ENCODE measurements around the gene EPHB1. TPM values are rescaled to one million over a fixed set of nuclear protein-coding genes. Genes with fewer than 3 reads are reported as not detected.
"Not testable (repeated sequence)": the region's sequence is repeated elsewhere in the genome, so short reads cannot be mapped to it uniquely, and the experiment has no call there.

Gene EPHB1
- total RNA-seq, 1 experiment from 2014 or later = not detected

GRCh38 chr3:134964226-134964625 lies 169.2 kb downstream of the EPHB1 start:
- DNase-seq (ENCODE audit: low spot score) = peak; percentile 44
- in situ Hi-C loops (cut with HindIII; ENCODE audit: low sequenced_read_pairs) = no loop called here

GRCh38 chr3:134965865-134966481 lies 170.9 kb downstream of the EPHB1 start:
- peak; percentile 95 for DNase-seq (ENCODE audit: low spot score)
- in situ Hi-C loops (cut with HindIII; ENCODE audit: low sequenced_read_pairs) = no loop called here

DNA sequence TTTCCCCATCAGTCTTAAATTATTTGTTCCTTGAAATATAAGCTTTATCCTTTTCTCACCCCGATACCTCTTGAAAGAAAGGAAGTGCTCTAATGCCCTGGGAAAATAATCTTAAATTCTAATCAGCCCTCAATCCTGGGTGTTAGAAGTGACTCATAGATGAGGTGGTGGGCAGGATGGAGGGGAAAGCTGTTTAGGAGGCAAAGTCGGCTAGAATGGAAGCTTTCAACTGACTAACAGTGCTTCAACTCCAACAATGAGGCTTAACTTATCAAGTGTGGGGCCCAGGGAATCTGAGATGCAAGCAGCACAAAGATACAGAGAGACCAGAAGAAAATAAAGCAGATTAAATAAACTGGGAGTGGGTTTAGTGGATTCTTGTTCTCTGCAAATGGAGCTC lies 175.8 kb downstream of the EPHB1 start:
- no peak for DNase-seq (ENCODE audit: low spot score)
- in situ Hi-C loops (cut with HindIII; ENCODE audit: low sequenced_read_pairs) = no loop called here

DNA sequence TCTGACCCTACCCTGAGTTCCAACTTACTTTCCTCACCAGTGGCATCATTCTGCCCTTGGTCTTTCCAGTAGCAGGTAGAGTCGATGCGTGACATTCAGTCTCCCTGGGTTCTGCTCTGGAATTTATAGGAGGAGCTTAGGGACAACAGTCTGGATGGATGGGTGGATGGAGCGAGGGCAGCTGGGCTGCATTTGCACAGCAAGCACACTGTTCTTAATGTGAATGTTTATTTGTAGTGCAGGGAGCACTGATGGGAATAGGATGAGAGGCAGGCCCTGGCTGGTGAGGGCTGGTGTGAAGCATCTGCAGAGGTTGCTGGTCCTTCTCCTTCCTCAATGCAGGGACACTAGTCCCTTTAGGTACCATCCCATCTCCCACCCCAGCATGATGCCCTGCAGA lies 176.2 kb downstream of the EPHB1 start:
- in situ Hi-C loops (cut with HindIII; ENCODE audit: low sequenced_read_pairs) = no loop called here
- DNase-seq (ENCODE audit: low spot score) = no peak

- DNase-seq (ENCODE audit: low spot score); in situ Hi-C loops (cut with HindIII; ENCODE audit: low sequenced_read_pairs): not testable (repeated sequence)
Observed at GRCh38 chr3:134971907-134972306, 176.8 kb downstream of the EPHB1 start.

DNA sequence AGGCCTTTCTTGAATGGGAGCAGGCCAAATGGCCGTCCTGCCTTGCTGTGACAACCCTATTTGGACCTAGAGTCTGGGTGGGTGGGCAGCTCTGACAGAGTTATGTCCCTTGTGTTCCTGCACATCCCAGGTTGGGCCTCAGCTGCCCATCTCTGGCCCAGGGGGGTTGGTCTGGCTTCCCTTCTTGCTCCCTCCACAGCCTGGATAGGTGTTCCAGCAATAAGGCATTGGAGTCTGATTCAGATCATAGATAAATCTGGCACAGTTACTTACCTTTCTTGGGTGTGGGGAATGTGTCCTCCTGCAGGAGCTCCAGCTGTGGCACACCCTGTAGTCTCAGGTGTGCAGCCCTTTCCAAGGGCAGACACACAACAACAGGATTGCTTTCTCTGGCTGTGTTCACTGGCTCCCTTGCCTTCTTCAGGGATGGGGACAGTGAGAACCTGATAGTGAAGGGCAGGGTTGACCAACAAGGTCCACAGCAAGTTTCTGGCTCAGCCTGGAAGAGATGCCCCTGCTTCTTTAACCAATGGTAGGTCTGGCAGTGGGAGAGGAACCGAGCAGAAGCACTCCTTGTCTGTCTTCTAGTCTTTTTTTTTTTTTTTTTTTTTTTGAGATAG lies 177.9 kb downstream of the EPHB1 start:
- no peak for DNase-seq (ENCODE audit: low spot score)
- in situ Hi-C loops (cut with HindIII; ENCODE audit: low sequenced_read_pairs) = no loop called here

- in situ Hi-C loops (cut with HindIII; ENCODE audit: low sequenced_read_pairs) = no loop called here
- peak; percentile 30 for DNase-seq (ENCODE audit: low spot score)
Observed at GRCh38 chr3:134974624-134975023, 179.6 kb downstream of the EPHB1 start.

DNA sequence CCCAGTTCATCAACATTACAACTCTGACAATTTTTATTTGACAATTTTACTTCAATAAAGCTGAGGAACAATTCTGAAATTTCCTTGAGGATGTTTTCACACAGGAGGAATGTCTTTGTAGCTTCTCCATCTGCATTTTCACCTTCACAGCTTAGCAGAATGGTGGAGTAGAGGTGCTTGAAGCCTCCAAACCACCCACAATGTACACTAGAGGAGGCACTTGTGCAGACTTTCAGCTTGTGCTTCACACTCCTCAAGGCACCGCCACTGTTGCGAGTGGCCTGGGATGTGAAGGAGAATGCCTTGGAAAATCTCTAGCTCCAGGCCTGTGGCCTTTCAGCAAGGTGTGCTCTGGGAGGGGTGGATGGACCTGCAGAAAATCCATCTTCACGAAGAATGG lies 181.9 kb downstream of the EPHB1 start:
- in situ Hi-C loops (cut with HindIII; ENCODE audit: low sequenced_read_pairs) = no loop called here
- peak; percentile 39 for DNase-seq (ENCODE audit: low spot score)

DNA sequence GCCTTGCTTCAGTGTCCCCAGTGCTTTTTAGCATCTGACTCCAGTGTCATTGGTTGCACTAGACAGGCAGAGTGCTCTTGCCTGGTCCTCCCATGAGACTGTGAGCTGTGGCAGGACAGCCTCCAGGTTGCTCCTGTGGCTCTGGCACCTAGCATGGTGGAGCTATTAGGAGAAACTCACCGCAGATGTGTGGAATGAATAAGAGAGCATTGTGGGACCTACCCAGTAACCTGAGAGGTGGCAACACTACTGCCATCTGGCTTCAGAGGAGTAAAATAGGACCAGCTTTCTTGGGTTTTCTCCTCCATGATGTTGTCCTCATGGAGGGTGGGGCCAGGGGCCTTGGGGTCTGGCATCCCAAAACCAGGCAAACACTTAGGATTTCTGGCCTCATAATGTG lies 183.6 kb downstream of the EPHB1 start:
- in situ Hi-C loops (cut with HindIII; ENCODE audit: low sequenced_read_pairs) = no loop called here
- DNase-seq (ENCODE audit: low spot score) = no peak

DNA sequence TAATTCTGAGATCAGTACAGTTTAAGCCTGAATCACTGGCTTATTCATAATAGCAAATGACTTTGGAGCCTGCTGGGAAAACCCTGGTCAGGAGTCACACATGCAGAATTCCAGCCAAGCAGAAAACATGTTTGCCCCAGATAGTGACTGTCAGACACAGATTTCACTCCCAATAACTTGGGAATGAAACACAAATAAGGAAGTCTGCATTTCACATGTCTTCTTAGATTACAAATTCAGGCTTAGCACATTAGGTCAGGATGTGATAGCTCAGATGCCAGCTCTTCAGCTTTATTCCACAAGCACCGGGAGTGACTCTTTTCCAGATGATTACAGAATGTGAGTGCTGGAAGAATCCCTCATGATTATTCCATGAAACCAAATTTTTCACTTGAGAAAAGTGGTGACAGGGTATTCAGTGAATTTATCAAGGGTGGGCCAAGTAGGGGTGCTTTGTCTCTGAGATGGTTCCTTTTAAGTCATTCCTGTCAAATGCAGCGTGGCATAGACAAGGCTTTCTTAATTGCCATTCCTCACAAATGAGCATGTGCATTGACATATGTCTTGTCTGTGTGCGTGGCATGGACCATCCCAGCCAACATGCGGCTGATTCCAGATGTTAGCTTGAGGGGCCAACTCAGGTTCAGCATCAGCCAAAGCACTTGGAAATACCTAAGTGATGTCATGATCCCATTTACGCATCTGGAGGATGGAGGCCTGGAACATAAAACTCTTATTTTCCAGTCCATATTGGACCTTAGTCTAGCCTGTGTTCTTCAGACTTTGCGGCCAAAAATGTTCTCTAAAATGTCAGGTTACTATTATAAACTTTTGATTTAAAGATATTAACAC lies 191.0 kb downstream of the EPHB1 start:
- in situ Hi-C loops (cut with HindIII; ENCODE audit: low sequenced_read_pairs) = no loop called here

GRCh38 chr3:134988666-134989065 lies 193.6 kb downstream of the EPHB1 start:
- in situ Hi-C loops (cut with HindIII; ENCODE audit: low sequenced_read_pairs) = no loop called here
- DNase-seq (ENCODE audit: low spot score) = no peak

More for the DNA sequence above, 191.0 kb downstream of the EPHB1 start:
- peak; percentile 72 for DNase-seq (ENCODE audit: low spot score)

- in situ Hi-C loops (cut with HindIII; ENCODE audit: low sequenced_read_pairs) = no loop called here
- DNase-seq (ENCODE audit: low spot score) = no peak
Observed at GRCh38 chr3:134991003-134991402, 195.9 kb downstream of the EPHB1 start.

GRCh38 chr3:134991472-134992010 lies 196.5 kb downstream of the EPHB1 start:
- no peak for DNase-seq (ENCODE audit: low spot score)

DNA sequence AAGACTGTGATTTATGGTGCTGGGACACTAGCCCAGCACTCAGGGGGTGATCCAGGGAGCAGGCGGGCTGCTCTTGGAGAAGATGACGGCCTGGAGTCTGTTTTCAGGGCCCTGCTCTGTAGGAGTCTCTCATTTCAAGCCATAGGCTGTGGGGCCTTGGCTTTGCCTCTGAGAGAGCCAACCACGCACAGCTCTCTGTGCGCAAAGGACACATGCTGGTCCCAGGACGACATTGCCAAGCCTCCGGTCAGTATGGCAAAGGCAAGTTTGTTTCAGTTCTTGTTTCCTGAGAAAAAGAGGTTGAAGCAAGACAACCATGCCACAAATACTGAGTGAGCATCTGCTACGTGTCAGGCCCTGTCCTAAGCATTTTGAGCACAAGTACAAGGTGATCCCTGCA lies 197.1 kb downstream of the EPHB1 start:
- peak; percentile 84 for DNase-seq (ENCODE audit: low spot score)
- in situ Hi-C loops (cut with HindIII; ENCODE audit: low sequenced_read_pairs) = no loop called here

More at GRCh38 chr3:134991472-134992010, 196.5 kb downstream of the EPHB1 start:
- in situ Hi-C loops (cut with HindIII; ENCODE audit: low sequenced_read_pairs) = no loop called here

GRCh38 chr3:134992586-134992985 lies 197.5 kb downstream of the EPHB1 start:
- DNase-seq (ENCODE audit: low spot score) = no peak
- in situ Hi-C loops (cut with HindIII; ENCODE audit: low sequenced_read_pairs) = no loop called here

GRCh38 chr3:134993011-134993410 lies 198.0 kb downstream of the EPHB1 start:
- in situ Hi-C loops (cut with HindIII; ENCODE audit: low sequenced_read_pairs) = no loop called here

DNA sequence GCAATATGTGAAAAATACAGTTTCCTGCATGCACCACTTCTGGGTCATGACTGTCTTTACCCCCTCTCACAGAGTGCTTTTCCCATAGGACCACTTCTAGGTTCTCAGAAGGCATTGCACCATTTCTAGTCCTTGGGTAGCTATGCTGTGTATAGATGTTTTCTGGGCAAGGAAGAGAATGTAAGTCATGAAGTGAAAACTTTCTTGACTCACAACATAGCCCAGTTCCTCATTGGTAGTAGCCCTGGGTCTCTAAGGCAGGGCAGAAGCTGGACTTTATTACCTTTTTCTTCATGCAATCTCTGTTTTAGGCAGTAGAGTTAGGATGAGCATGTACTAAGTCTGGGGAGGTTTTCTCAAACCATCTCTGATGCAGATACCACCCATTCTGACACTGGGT lies 203.1 kb downstream of the EPHB1 start:
- in situ Hi-C loops (cut with HindIII; ENCODE audit: low sequenced_read_pairs) = no loop called here
- DNase-seq (ENCODE audit: low spot score) = no peak

More at GRCh38 chr3:134993011-134993410, 198.0 kb downstream of the EPHB1 start:
- DNase-seq (ENCODE audit: low spot score) = peak; percentile 77

GRCh38 chr3:134998855-134999254 lies 203.8 kb downstream of the EPHB1 start:
- in situ Hi-C loops (cut with HindIII; ENCODE audit: low sequenced_read_pairs) = no loop called here
- DNase-seq (ENCODE audit: low spot score) = no peak

DNA sequence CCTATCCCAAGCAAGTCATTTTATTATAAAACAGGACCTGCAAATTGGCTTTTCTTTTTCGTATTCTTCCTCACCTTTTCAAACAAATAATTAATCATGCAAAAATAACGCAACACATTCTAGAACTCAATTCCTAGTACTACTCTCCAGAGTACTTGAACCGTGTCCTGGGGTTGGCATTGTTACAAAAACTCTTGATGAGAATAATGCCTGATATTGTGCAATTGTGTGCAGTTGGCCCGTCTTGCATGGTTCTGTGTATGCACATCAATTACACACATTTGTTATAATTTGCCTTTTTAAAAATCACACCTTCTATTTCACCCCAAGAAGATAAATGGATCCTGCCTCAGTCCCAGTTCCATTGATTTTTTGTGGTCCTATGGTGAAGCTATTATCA lies 205.4 kb downstream of the EPHB1 start:
- in situ Hi-C loops (cut with HindIII; ENCODE audit: low sequenced_read_pairs) = no loop called here
- DNase-seq (ENCODE audit: low spot score) = no peak

DNA sequence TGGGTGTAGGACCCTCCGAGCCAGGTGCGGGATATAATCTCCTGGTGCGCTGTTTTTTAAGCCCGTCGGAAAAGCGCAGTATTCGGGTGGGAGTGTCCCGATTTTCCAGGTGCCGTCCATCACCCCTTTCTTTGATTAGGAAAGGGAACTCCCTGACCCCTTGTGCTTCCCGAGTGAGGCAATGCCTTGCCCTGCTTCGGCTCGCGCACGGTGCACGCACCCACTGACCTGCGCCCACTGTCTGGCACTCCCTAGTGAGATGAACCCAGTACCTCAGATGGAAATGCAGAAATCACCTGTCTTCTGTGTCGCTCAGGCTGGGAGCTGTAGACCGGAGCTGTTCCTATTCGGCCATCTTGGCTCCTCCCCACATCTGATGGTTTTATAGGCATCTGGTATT lies 210.6 kb downstream of the EPHB1 start:
- DNase-seq (ENCODE audit: low spot score); in situ Hi-C loops (cut with HindIII; ENCODE audit: low sequenced_read_pairs): not testable (repeated sequence)

Data from G401 (cell line).